ENCODE measurements around the gene C1orf167. TPM values are rescaled to one million over a fixed set of nuclear protein-coding genes. Genes with fewer than 3 reads are reported as not detected.

The C1orf167 gene
- total RNA-seq, 5 donors from 2014 or later (not counting 1 experiment from before 2014, with no cell fraction given): not detected

- POLR2A ChIA-PET: no interaction called here
- H3K9me3 ChIP-seq: no peaks in the 10 kb centered on the region
- peaks cover 17 to 43% of the 10 kb centered on the region in 2 donors for H3K36me3 ChIP-seq (ENCODE audit: control insufficient read depth in 2 of 2, extremely low read depth in 1 of 2, insufficient read depth in 1 of 2, low read length in 1 of 2)
- no peak overlapping the region for H3K27ac ChIP-seq (ENCODE audit: low read length)
- 94% methylated on average over 14 of the region's 20 CpGs for WGBS (ENCODE audit: insufficient coverage)
- H3K4me1 Mint-ChIP-seq: peaks cover 16 to 28% (median 22%) of the 10 kb centered on the region in 3 donors
- DNase-seq (no peak), ATAC-seq (replicated peaks in 1 of 4) (no peak)
- H3K4me1 ChIP-seq (ENCODE audit: control insufficient read depth in 1 of 2, extremely low read depth in 1 of 2, insufficient read depth in 2 of 2, low read length in 2 of 2): peaks cover 0 to 27% of the 10 kb centered on the region in 2 experiments
- H3K36me3 Mint-ChIP-seq: peaks cover 20% of the 10 kb centered on the region
- H3K9me3 Mint-ChIP-seq: no peaks in the 10 kb centered on the region
- no peak overlapping the region for H3K27ac Mint-ChIP-seq
- H3K4me3 ChIP-seq (ENCODE audit: control insufficient read depth in 1 of 2, extremely low read depth in 1 of 2, low read length in 1 of 2): no peak overlapping the region
- H3K27me3 ChIP-seq (replicated peaks in 1 of 2; ENCODE audit: control insufficient read depth in 2 of 2, extremely low read depth in 1 of 2, insufficient read depth in 2 of 2, low read length in 1 of 2): no peaks in the 10 kb centered on the region
- no peaks in the 10 kb centered on the region for H3K27me3 Mint-ChIP-seq
- H3K4me3 Mint-ChIP-seq: no peak overlapping the region
- CTCF ChIA-PET: no interaction called here
These were observed 15.1 kb upstream of the C1orf167 start for GRCh38 chr1:11746795-11747487.

DNA sequence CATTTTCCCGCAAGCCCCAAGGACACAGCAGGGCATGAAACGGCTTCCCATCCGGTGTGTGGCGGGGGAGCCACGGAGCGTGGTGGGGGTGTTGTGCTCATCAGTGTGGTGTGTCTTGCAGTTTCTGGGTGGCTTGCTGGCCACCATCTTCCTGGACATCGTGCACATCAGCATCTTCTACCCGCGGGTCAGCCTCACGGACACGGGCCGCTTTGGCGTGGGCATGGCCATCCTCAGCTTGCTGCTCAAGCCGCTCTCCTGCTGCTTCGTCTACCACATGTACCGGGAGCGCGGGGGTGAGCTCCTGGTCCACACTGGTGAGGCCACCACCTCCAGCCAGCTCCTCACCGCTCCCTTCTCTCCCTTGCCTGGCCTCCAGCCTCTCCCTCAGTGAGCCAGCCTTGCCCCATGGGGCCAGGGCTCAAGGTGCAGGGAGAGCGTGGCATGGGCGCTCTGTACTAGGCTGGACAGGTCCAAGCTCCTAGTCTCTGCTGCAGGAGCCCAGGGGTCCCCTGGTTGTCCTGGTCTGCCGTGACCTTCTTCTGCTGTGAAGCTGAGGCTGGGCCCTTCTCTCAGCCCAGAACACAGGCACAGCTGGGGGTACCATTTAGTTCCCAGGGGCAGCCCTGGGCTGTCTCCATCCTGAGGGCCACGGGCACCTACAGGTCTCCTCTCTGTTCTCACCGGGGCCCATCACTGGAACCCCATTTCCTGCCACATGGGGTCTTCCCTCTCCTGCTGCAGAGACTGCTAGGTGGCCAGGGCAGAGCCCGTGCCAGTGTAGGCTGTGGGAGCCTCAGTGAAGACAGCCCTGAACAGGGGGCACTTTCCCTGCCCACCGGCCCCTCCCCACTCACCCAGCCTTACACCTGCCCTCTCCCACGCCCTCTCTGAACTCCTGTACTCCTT lies 13.4 kb upstream of the C1orf167 start:
- no peaks in the 10 kb centered on the region for H3K9me3 Mint-ChIP-seq
- H3K4me1 Mint-ChIP-seq: peaks cover 11 to 26% (median 20%) of the 10 kb centered on the region in 3 donors
- ChIA-PET POLR2A (no interaction called here), CTCF (interaction anchor here in 1 of 2 donors (0.5 kb wide), 1 partner anchor 86 kb away, joined by 3 read pairs; no protein-coding TSS in a partner anchor)
- peaks cover 0 to 26% of the 10 kb centered on the region in 2 experiments for H3K4me1 ChIP-seq (ENCODE audit: control insufficient read depth in 1 of 2, extremely low read depth in 1 of 2, insufficient read depth in 2 of 2, low read length in 2 of 2)
- peak overlapping the region in 1 of 2 donors; percentile 16 for H3K27ac Mint-ChIP-seq
- no peak overlapping the region for H3K4me3 Mint-ChIP-seq
- no peak overlapping the region for H3K27ac ChIP-seq (ENCODE audit: low read length)
- H3K4me3 ChIP-seq (ENCODE audit: control insufficient read depth in 1 of 2, extremely low read depth in 1 of 2, low read length in 1 of 2): no peak overlapping the region
- ATAC-seq (replicated peaks in 1 of 4): peak; percentile 9 to 55 (median 18)
- peaks cover 17 to 43% of the 10 kb centered on the region in 2 donors for H3K36me3 ChIP-seq (ENCODE audit: control insufficient read depth in 2 of 2, extremely low read depth in 1 of 2, insufficient read depth in 1 of 2, low read length in 1 of 2)
- no peaks in the 10 kb centered on the region for H3K27me3 Mint-ChIP-seq
- H3K36me3 Mint-ChIP-seq: peaks cover 20% of the 10 kb centered on the region
- DNase-seq: no peak
- 92% methylated on average over 24 of the region's 27 CpGs for WGBS (ENCODE audit: insufficient coverage)
- no peaks in the 10 kb centered on the region for H3K9me3 ChIP-seq
- no peaks in the 10 kb centered on the region for H3K27me3 ChIP-seq (replicated peaks in 1 of 2; ENCODE audit: control insufficient read depth in 2 of 2, extremely low read depth in 1 of 2, insufficient read depth in 2 of 2, low read length in 1 of 2)

GRCh38 chr1:11749203-11749689 lies 12.7 kb upstream of the C1orf167 start:
- peak; percentile 81 to 96 (median 86) for ATAC-seq (replicated peaks in 1 of 4)
- ChIA-PET POLR2A (no interaction called here), CTCF (no interaction called here)
- Histone ChIP-seq H3K4me1 (ENCODE audit: control insufficient read depth in 1 of 2, extremely low read depth in 1 of 2, insufficient read depth in 2 of 2, low read length in 2 of 2) (peaks cover 0 to 26% of the 10 kb centered on the region in 2 experiments), H3K27ac (ENCODE audit: low read length) (no peak overlapping the region), H3K4me3 (ENCODE audit: control insufficient read depth in 1 of 2, extremely low read depth in 1 of 2, low read length in 1 of 2) (no peak overlapping the region), H3K27me3 (replicated peaks in 1 of 2; ENCODE audit: control insufficient read depth in 2 of 2, extremely low read depth in 1 of 2, insufficient read depth in 2 of 2, low read length in 1 of 2) (no peaks in the 10 kb centered on the region), H3K36me3 (ENCODE audit: control insufficient read depth in 2 of 2, extremely low read depth in 1 of 2, insufficient read depth in 1 of 2, low read length in 1 of 2) (peaks cover 17 to 43% of the 10 kb centered on the region in 2 donors), H3K9me3 (no peaks in the 10 kb centered on the region)
- WGBS (ENCODE audit: insufficient coverage): 88% methylated on average over 7 of the region's 9 CpGs
- peak in 29 of 35 experiments; percentile 15 to 64 (median 39) for DNase-seq
- Mint-ChIP-seq H3K27ac (peak overlapping the region in 1 of 2 donors; percentile 16), H3K9me3 (no peaks in the 10 kb centered on the region), H3K27me3 (no peaks in the 10 kb centered on the region), H3K36me3 (peaks cover 20% of the 10 kb centered on the region), H3K4me1 (peaks cover 11 to 31% (median 21%) of the 10 kb centered on the region in 3 donors), H3K4me3 (no peak overlapping the region)

- DNase-seq (no peak), ATAC-seq (replicated peaks in 1 of 4) (no peak)
- Mint-ChIP-seq H3K27me3 (no peaks in the 10 kb centered on the region), H3K36me3 (peaks cover 20% of the 10 kb centered on the region), H3K4me1 (peaks cover 11 to 31% (median 18%) of the 10 kb centered on the region in 3 donors), H3K27ac (no peak overlapping the region), H3K4me3 (no peak overlapping the region), H3K9me3 (no peaks in the 10 kb centered on the region)
- no peak overlapping the region for H3K27ac ChIP-seq (ENCODE audit: low read length)
- POLR2A ChIA-PET: no interaction called here
- 93% methylated on average over 15 of the region's 15 CpGs for WGBS (ENCODE audit: insufficient coverage)
- H3K36me3 ChIP-seq (ENCODE audit: control insufficient read depth in 2 of 2, extremely low read depth in 1 of 2, insufficient read depth in 1 of 2, low read length in 1 of 2): peaks cover 15 to 43% of the 10 kb centered on the region in 2 donors
- CTCF ChIA-PET: no interaction called here
- H3K4me3 ChIP-seq (ENCODE audit: control insufficient read depth in 1 of 2, extremely low read depth in 1 of 2, low read length in 1 of 2): no peak overlapping the region
- peaks cover 0 to 26% of the 10 kb centered on the region in 2 experiments for H3K4me1 ChIP-seq (ENCODE audit: control insufficient read depth in 1 of 2, extremely low read depth in 1 of 2, insufficient read depth in 2 of 2, low read length in 2 of 2)
- H3K9me3 ChIP-seq: no peaks in the 10 kb centered on the region
- no peaks in the 10 kb centered on the region for H3K27me3 ChIP-seq (replicated peaks in 1 of 2; ENCODE audit: control insufficient read depth in 2 of 2, extremely low read depth in 1 of 2, insufficient read depth in 2 of 2, low read length in 1 of 2)
These were observed 12.0 kb upstream of the C1orf167 start for GRCh38 chr1:11749996-11750395.

DNA sequence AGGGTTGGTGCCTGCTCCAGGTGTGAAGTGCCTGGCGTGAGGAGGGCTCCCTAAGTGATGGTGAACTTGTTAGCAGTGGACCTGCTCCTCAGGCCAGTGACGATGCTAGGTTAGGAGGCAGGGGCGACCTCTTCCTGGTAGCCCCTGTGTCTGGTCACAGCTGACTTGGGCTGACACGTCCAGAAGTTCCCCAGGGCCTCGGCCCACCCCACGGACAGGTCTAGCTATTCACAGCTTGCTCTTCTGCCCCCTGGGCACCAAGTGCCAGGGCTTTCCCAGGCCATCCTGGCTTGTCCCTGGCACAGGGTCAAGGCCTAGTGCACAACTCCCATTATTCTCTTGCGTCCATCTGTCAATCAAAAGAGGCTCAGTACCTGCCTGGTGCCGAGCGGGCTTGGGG lies 10.9 kb upstream of the C1orf167 start:
- no peaks in the 10 kb centered on the region for H3K27me3 Mint-ChIP-seq
- Histone ChIP-seq H3K4me1 (ENCODE audit: control insufficient read depth in 1 of 2, extremely low read depth in 1 of 2, insufficient read depth in 2 of 2, low read length in 2 of 2) (peaks cover 0 to 22% of the 10 kb centered on the region in 2 experiments), H3K36me3 (ENCODE audit: control insufficient read depth in 2 of 2, extremely low read depth in 1 of 2, insufficient read depth in 1 of 2, low read length in 1 of 2) (peaks cover 12 to 40% of the 10 kb centered on the region in 2 donors), H3K27me3 (replicated peaks in 1 of 2; ENCODE audit: control insufficient read depth in 2 of 2, extremely low read depth in 1 of 2, insufficient read depth in 2 of 2, low read length in 1 of 2) (no peaks in the 10 kb centered on the region), H3K4me3 (ENCODE audit: control insufficient read depth in 1 of 2, extremely low read depth in 1 of 2, low read length in 1 of 2) (no peak overlapping the region), H3K27ac (ENCODE audit: low read length) (no peak overlapping the region), H3K9me3 (no peaks in the 10 kb centered on the region)
- H3K27ac Mint-ChIP-seq: no peak overlapping the region
- no peaks in the 10 kb centered on the region for H3K9me3 Mint-ChIP-seq
- WGBS (ENCODE audit: insufficient coverage): 88% methylated on average over 9 of the region's 9 CpGs
- H3K4me3 Mint-ChIP-seq: no peak overlapping the region
- CTCF ChIA-PET: no interaction called here
- H3K4me1 Mint-ChIP-seq: peaks cover 11 to 25% (median 18%) of the 10 kb centered on the region in 3 donors
- DNase-seq: no peak
- H3K36me3 Mint-ChIP-seq: peaks cover 15% of the 10 kb centered on the region
- POLR2A ChIA-PET: no interaction called here
- no peak for ATAC-seq (replicated peaks in 1 of 4)

GRCh38 chr1:11752359-11753088 lies 9.5 kb upstream of the C1orf167 start:
- H3K4me3 Mint-ChIP-seq: no peak overlapping the region
- peaks cover 5% of the 10 kb centered on the region for H3K36me3 Mint-ChIP-seq
- H3K9me3 Mint-ChIP-seq: no peaks in the 10 kb centered on the region
- no peaks in the 10 kb centered on the region for H3K27me3 ChIP-seq (replicated peaks in 1 of 2; ENCODE audit: control insufficient read depth in 2 of 2, extremely low read depth in 1 of 2, insufficient read depth in 2 of 2, low read length in 1 of 2)
- H3K4me1 Mint-ChIP-seq: peaks cover 8 to 25% (median 16%) of the 10 kb centered on the region in 3 donors
- no peak overlapping the region for H3K4me3 ChIP-seq (ENCODE audit: control insufficient read depth in 1 of 2, extremely low read depth in 1 of 2, low read length in 1 of 2)
- peaks cover 0 to 22% of the 10 kb centered on the region in 2 experiments for H3K4me1 ChIP-seq (ENCODE audit: control insufficient read depth in 1 of 2, extremely low read depth in 1 of 2, insufficient read depth in 2 of 2, low read length in 2 of 2)
- H3K27ac ChIP-seq (ENCODE audit: low read length): no peak overlapping the region
- H3K9me3 ChIP-seq: no peaks in the 10 kb centered on the region
- CTCF ChIA-PET: no interaction called here
- H3K27ac Mint-ChIP-seq: no peak overlapping the region
- POLR2A ChIA-PET: no interaction called here
- DNase-seq (no peak), ATAC-seq (replicated peaks in 1 of 4) (no peak)
- H3K27me3 Mint-ChIP-seq: peaks cover 0 to 3% of the 10 kb centered on the region in 2 donors
- H3K36me3 ChIP-seq (ENCODE audit: control insufficient read depth in 2 of 2, extremely low read depth in 1 of 2, insufficient read depth in 1 of 2, low read length in 1 of 2): peaks cover 12 to 25% of the 10 kb centered on the region in 2 donors
- WGBS (ENCODE audit: insufficient coverage): 93% methylated on average over 11 of the region's 17 CpGs
